Cardiac fibroblast (primary cell): ENCODE data around the gene WDR77.

Experiments used
- DNase-seq, 2 donors: peaks; one replicate each; pipeline versions ENCODE4 v3.0.0 to v3.0.0-alpha.2; 2010; ENCODE audit warnings: low read depth in 2 of 2
- H3K4me3 ChIP-seq, 2 donors: replicated peaks in 1 of 2; 1 replicate in 1 of 2; 2 replicates in 1 of 2; pipeline ENCODE4 v1.5.1; 2011; ENCODE audit warnings: low read depth in 2 of 2, low read length in 2 of 2, mild to moderate bottlenecking in 2 of 2, moderate library complexity in 1 of 2
- CTCF ChIP-seq: IDR thresholded peaks from one replicate; pipeline ENCODE4 v1.5.1; 2011; ENCODE audit warnings: low read depth, mild to moderate bottlenecking, low read length, inconsistent platforms

Gene WDR77

GRCh38 chr1:111488669-111489068 is 39.6 kb upstream of the WDR77 start:
- H3K4me3 ChIP-seq = no peak overlapping the region
- no peak for TF ChIP-seq CTCF
- DNase-seq = no peak

GRCh38 chr1:111487133-111487532 is 38.1 kb upstream of the WDR77 start:
- no peak for TF ChIP-seq CTCF
- DNase-seq = no peak

GRCh38 chr1:111486431-111486830 is 37.4 kb upstream of the WDR77 start:
- TF ChIP-seq CTCF = no peak
- no peak for DNase-seq

More at GRCh38 chr1:111487133-111487532, 38.1 kb upstream of the WDR77 start:
- no peak overlapping the region for H3K4me3 ChIP-seq

GRCh38 chr1:111484391-111485026 is 35.5 kb upstream of the WDR77 start:
- TF ChIP-seq CTCF = no peak
- H3K4me3 ChIP-seq = no peak overlapping the region
- no peak for DNase-seq

More at GRCh38 chr1:111486431-111486830, 37.4 kb upstream of the WDR77 start:
- H3K4me3 ChIP-seq = no peak overlapping the region

GRCh38 chr1:111483876-111484275 is 34.8 kb upstream of the WDR77 start:
- H3K4me3 ChIP-seq = no peak overlapping the region
- TF ChIP-seq CTCF = no peak
- no peak for DNase-seq

- peak; percentile 24 to 49 for DNase-seq
- H3K4me3 ChIP-seq = no peak overlapping the region
- no peak for TF ChIP-seq CTCF
These were observed 34.1 kb upstream of the WDR77 start for GRCh38 chr1:111483166-111483565.
